Bronchial epithelial cell (primary cell): Measurements from ENCODE around the gene ATRN. TPM values are rescaled to one million over a fixed set of nuclear protein-coding genes. Genes with fewer than 3 reads are reported as not detected.
"Not testable (repeated sequence)": the region's sequence is repeated elsewhere in the genome, so short reads cannot be mapped to it uniquely, and the experiment has no call there.

Experiments used
- DNase-seq: peaks from one replicate; pipeline ENCODE4 v3.0.0-alpha.2; 2010; ENCODE audit warnings: low read depth
- FAIRE-seq: peaks from 2 replicates; lab custom pipeline; 2011; peaks lifted over from hg19 to GRCh38; lab: Jason Lieb, UNC
- H3K27me3 ChIP-seq: 2 replicates; pipeline ENCODE4 v1.5.1; 2011; ENCODE audit warnings: low read length; ENCODE audit not compliant: control insufficient read depth, insufficient read depth
- H3K36me3 ChIP-seq: 2 replicates; pipeline ENCODE4 v1.5.1; 2011; ENCODE audit warnings: low read length; ENCODE audit not compliant: control insufficient read depth, insufficient read depth
- H3K4me3 ChIP-seq: 2 replicates; pipeline ENCODE4 v1.5.1; 2011; ENCODE audit warnings: mild to moderate bottlenecking, low read depth, low read length, control low read depth
- CTCF ChIP-seq: IDR thresholded peaks from 2 replicates; pipeline ENCODE4 v1.5.1; 2011; ENCODE audit warnings: mild to moderate bottlenecking, moderate library complexity, low read length, control low read depth, inconsistent platforms; ENCODE audit not compliant: insufficient read depth, severe bottlenecking
- total RNA-seq: library from RNA; depleted of rRNA; stranded (reverse); fragments of >200 nt; gene quantifications from 2 replicates; pipeline ENCODE4 v1.2.1, GENCODE V29; 2014

ATRN gene
- total RNA-seq, 1 donor from 2014 or later: 50.0 TPM

DNA sequence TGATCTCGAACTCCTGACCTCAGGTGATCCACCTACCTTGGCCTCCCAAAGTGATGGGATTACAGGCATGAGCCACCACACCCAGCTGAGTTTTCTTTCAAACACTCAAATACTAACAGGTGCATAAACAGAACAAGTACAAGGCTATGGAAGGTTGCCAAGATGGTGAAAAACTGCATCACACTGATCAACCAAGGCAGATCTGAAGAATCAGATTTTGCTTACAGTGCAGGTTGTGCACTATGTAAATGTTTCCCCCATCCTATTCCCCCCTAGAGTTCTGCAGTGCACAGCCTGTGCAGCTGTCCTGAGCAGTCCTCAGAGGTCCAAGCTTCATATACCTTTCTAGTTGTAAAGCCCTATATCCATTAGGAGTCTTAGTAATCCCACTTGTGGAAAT, 119.3 kb downstream of the ATRN start:
- no peak overlapping the region for H3K4me3 ChIP-seq
- DNase-seq: no peak
- H3K27me3 ChIP-seq: no peaks in the 10 kb centered on the region
- H3K36me3 ChIP-seq: peaks cover 22% of the 10 kb centered on the region
- FAIRE-seq: peak; percentile 66
- no peak for TF ChIP-seq CTCF

DNA sequence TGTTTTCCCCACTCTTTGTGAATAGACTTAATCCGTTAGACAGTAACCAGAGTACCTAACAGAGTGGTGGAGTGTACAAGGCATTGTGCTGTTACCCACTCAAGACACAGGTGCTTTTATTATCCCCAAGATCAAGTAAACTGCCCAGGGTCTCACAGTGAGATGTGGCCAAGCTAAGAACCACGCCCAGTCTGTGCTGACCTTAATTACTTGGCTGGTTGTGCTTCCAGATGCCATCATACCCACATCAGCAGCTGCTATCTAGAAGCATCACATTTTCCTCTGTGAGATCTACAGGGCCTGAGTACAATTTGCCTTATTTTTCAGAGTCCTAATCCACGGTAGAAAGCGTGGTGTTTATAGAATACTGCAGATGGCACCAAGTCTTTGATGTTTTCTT, 122.1 kb downstream of the ATRN start:
- Histone ChIP-seq H3K4me3 (no peak overlapping the region), H3K27me3 (no peaks in the 10 kb centered on the region), H3K36me3 (peaks cover 23% of the 10 kb centered on the region)
- no peak for DNase-seq
- no peak for TF ChIP-seq CTCF
- peak; percentile 13 for FAIRE-seq

GRCh38 chr20:3595541-3595940, 124.7 kb downstream of the ATRN start:
- DNase-seq (no peak), FAIRE-seq (peak; percentile 18)
- TF ChIP-seq CTCF: no peak
- no peak overlapping the region for H3K4me3 ChIP-seq
- H3K36me3 ChIP-seq: peaks cover 20% of the 10 kb centered on the region
- H3K27me3 ChIP-seq: no peaks in the 10 kb centered on the region

GRCh38 chr20:3603108-3603507, 132.3 kb downstream of the ATRN start:
- peaks cover 11% of the 10 kb centered on the region for H3K36me3 ChIP-seq
- no peak overlapping the region for H3K4me3 ChIP-seq
- FAIRE-seq (no peak), DNase-seq (no peak)
- TF ChIP-seq CTCF: no peak
- H3K27me3 ChIP-seq: no peaks in the 10 kb centered on the region

- H3K36me3 ChIP-seq, DNase-seq, H3K27me3 ChIP-seq, FAIRE-seq, H3K4me3 ChIP-seq: not testable (repeated sequence)
Observed at GRCh38 chr20:3605386-3605886, 134.6 kb downstream of the ATRN start.

- Histone ChIP-seq H3K36me3 (peaks cover 9% of the 10 kb centered on the region), H3K27me3 (no peaks in the 10 kb centered on the region), H3K4me3 (no peak overlapping the region)
- FAIRE-seq (no peak), DNase-seq (no peak)
- no peak for TF ChIP-seq CTCF
Observed at GRCh38 chr20:3606021-3606420, 135.2 kb downstream of the ATRN start.
